WTC11 (cell line): Measurements from ENCODE around the gene SELENOP. TPM values are rescaled to one million over a fixed set of nuclear protein-coding genes. Genes with fewer than 3 reads are reported as not detected.
"Not testable (repeated sequence)": the region's sequence is repeated elsewhere in the genome, so short reads cannot be mapped to it uniquely, and the experiment has no call there.

Source experiments
- ATAC-seq: fragments of 200-7000 bp; cut with Tn5 transposase; 2 replicates; pipeline ENCODE4 v1.10.0; 2021; ENCODE audit warnings: mild to moderate bottlenecking, moderate library complexity
- CTCF ChIA-PET: fragments of 300-600 bp; sonication (Branson Sonifier 250); formaldehyde crosslinking; loops from one replicate; lab custom pipeline; 2021; ENCODE audit warnings: antibody characterized with exemption; lab: Charles Lee
- POLR2A ChIA-PET: fragments of 350-600 bp; sonication (Branson Sonifier 250); formaldehyde crosslinking; loops from one replicate; lab custom pipeline; 2021; ENCODE audit warnings: antibody characterized with exemption; lab: Charles Lee
- DNase-seq: peaks from one replicate; pipeline ENCODE4 v3.0.0; 2021; ENCODE audit warnings: low spot score
- H3K27ac Mint-ChIP-seq: 2 replicates; pipeline ENCODE4 v1.8.0; 2021; ENCODE audit warnings: mixed read lengths
- H3K27me3 Mint-ChIP-seq: 2 replicates; pipeline ENCODE4 v1.8.0; 2021; ENCODE audit warnings: low read depth, mild to moderate bottlenecking, moderate library complexity, mixed read lengths
- H3K36me3 Mint-ChIP-seq: 2 replicates; pipeline ENCODE4 v1.8.0; 2021; ENCODE audit warnings: mixed read lengths
- H3K4me1 Mint-ChIP-seq: 2 replicates; pipeline ENCODE4 v1.8.0; 2022; ENCODE audit warnings: mixed read lengths
- H3K4me3 Mint-ChIP-seq: 2 replicates; pipeline ENCODE4 v1.8.0; 2021; ENCODE audit warnings: mild to moderate bottlenecking, moderate library complexity, mixed read lengths
- H3K9me3 Mint-ChIP-seq: 2 replicates; pipeline ENCODE4 v1.8.0; 2021; ENCODE audit warnings: mixed read lengths
- HMGA2 ChIP-seq: fragments of 250-450 bp; sonication (Bioruptor Pico); IDR thresholded peaks from 2 replicates; pipeline ENCODE4 v1.4.0; 2021; ENCODE audit warnings: mild to moderate bottlenecking, moderate library complexity
- JUN ChIP-seq: sonication (generic); formaldehyde crosslinking; IDR thresholded peaks from 2 replicates; pipeline ENCODE4 v1.8.0; 2023; ENCODE audit warnings: mild to moderate bottlenecking, missing genetic modification reagents
- NFYB ChIP-seq: sonication (generic); formaldehyde crosslinking; conservative IDR thresholded peaks from 2 replicates; pipeline ENCODE4 v1.8.0; 2022; ENCODE audit warnings: low read depth, missing genetic modification reagents
- NR1H2 ChIP-seq: sonication (generic); formaldehyde crosslinking; IDR thresholded peaks from 2 replicates; pipeline ENCODE4 v1.9.0; 2021; ENCODE audit warnings: mild to moderate bottlenecking, moderate library complexity, missing genetic modification reagents
- OVOL2 ChIP-seq: fragments of 250-450 bp; sonication (Bioruptor Pico); IDR thresholded peaks from 2 replicates; pipeline ENCODE4 v1.9.0; 2021; ENCODE audit warnings: mild to moderate bottlenecking, borderline replicate concordance
- ZNF138 ChIP-seq: sonication (generic); formaldehyde crosslinking; conservative IDR thresholded peaks from 2 replicates; pipeline ENCODE4 v1.8.1; 2022; ENCODE audit warnings: mild to moderate bottlenecking, moderate library complexity, missing genetic modification reagents
- ZNF219 ChIP-seq: sonication (generic); formaldehyde crosslinking; IDR thresholded peaks from 2 replicates; pipeline ENCODE4 v1.8.0; 2023; ENCODE audit warnings: missing genetic modification reagents, mild to moderate bottlenecking, borderline replicate concordance
- ZNF317 ChIP-seq: sonication (generic); formaldehyde crosslinking; IDR thresholded peaks from 2 replicates; pipeline ENCODE4 v1.8.1; 2023; ENCODE audit warnings: low read depth, mild to moderate bottlenecking, moderate library complexity, missing genetic modification reagents, borderline replicate concordance
- ZNF671 ChIP-seq: fragments of 250-450 bp; sonication (Bioruptor Pico); IDR thresholded peaks from 2 replicates; pipeline ENCODE4 v1.8.0; 2021; ENCODE audit warnings: mild to moderate bottlenecking
- total RNA-seq: library from RNA; stranded (reverse); gene quantifications from 3 replicates; pipeline ENCODE4 v1.2.3, GENCODE V29; 2021
- TF ChIP-seq, protein P1 (sequence below): sonication (generic); formaldehyde crosslinking; conservative IDR thresholded peaks from 2 replicates; pipeline ENCODE4 v1.8.1; 2023; ENCODE audit warnings: mild to moderate bottlenecking, low read depth, missing genetic modification reagents, moderate library complexity
- TF ChIP-seq, protein P2 (sequence below): fragments of 200-600 bp; IDR thresholded peaks from 2 replicates; pipeline ENCODE4 v1.8.0; 2022; ENCODE audit warnings: antibody characterized with exemption
- TF ChIP-seq, protein P3 (sequence below): fragments of 250-450 bp; sonication (Bioruptor Pico); IDR thresholded peaks from 2 replicates; pipeline ENCODE4 v1.9.0; 2021; ENCODE audit warnings: mild to moderate bottlenecking
- TF ChIP-seq, protein P4 (sequence below): sonication (generic); formaldehyde crosslinking; IDR thresholded peaks from 2 replicates; pipeline ENCODE4 v1.8.0; 2023; ENCODE audit warnings: missing genetic modification reagents
- TF ChIP-seq, protein P5 (sequence below): sonication (generic); formaldehyde crosslinking; IDR thresholded peaks from 2 replicates; pipeline ENCODE4 v1.8.0; 2023; ENCODE audit warnings: mild to moderate bottlenecking, missing genetic modification reagents

SELENOP gene
- total RNA-seq, 1 experiment from 2014 or later, result 13.2 TPM

DNA sequence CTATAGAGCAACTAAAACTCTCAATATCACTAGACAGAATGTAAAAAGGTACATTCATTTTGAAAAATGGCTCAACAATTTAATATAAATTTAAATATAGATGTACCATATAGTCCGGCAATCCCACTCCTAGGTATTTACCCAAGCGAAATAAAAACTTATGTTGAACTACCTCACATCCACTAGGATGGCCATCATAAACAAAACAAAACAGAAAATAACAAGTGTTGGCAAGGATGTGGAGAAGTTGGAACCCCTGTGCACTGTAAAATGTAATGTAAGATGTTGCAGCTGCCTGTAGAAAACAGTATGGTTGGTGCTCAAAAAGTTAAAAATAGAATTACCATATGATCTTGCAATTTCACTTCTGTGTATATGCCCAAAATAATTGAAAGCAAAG lies 36.9 kb upstream of the SELENOP start:
- peaks cover 3% of the 10 kb centered on the region; the same call in 1 of the 2 replicates for H3K36me3 Mint-ChIP-seq
- DNase-seq (no peak), ATAC-seq (no peak)
- no peak overlapping the region for H3K4me3 Mint-ChIP-seq
- POLR2A ChIA-PET, result no interaction called here
- H3K4me1 Mint-ChIP-seq, result no peaks in the 10 kb centered on the region
- CTCF ChIA-PET, result no interaction called here
- TF ChIP-seq NFYB (CRISPR knock-in tag) (no peak), ZNF138 (CRISPR knock-in tag) (no peak), OVOL2 (CRISPR knock-in tag) (no peak), ZNF317 (CRISPR knock-in tag) (no peak), ZNF219 (CRISPR knock-in tag) (no peak), NR1H2 (CRISPR knock-in tag) (no peak), HMGA2 (CRISPR knock-in tag) (no peak), ZNF671 (no peak), JUN (no peak)
- TF ChIP-seq, protein P1, sequence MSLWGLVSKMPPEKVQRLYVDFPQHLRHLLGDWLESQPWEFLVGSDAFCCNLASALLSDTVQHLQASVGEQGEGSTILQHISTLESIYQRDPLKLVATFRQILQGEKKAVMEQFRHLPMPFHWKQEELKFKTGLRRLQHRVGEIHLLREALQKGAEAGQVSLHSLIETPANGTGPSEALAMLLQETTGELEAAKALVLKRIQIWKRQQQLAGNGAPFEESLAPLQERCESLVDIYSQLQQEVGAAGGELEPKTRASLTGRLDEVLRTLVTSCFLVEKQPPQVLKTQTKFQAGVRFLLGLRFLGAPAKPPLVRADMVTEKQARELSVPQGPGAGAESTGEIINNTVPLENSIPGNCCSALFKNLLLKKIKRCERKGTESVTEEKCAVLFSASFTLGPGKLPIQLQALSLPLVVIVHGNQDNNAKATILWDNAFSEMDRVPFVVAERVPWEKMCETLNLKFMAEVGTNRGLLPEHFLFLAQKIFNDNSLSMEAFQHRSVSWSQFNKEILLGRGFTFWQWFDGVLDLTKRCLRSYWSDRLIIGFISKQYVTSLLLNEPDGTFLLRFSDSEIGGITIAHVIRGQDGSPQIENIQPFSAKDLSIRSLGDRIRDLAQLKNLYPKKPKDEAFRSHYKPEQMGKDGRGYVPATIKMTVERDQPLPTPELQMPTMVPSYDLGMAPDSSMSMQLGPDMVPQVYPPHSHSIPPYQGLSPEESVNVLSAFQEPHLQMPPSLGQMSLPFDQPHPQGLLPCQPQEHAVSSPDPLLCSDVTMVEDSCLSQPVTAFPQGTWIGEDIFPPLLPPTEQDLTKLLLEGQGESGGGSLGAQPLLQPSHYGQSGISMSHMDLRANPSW (CRISPR knock-in tag), result no peak
- TF ChIP-seq, protein P2, sequence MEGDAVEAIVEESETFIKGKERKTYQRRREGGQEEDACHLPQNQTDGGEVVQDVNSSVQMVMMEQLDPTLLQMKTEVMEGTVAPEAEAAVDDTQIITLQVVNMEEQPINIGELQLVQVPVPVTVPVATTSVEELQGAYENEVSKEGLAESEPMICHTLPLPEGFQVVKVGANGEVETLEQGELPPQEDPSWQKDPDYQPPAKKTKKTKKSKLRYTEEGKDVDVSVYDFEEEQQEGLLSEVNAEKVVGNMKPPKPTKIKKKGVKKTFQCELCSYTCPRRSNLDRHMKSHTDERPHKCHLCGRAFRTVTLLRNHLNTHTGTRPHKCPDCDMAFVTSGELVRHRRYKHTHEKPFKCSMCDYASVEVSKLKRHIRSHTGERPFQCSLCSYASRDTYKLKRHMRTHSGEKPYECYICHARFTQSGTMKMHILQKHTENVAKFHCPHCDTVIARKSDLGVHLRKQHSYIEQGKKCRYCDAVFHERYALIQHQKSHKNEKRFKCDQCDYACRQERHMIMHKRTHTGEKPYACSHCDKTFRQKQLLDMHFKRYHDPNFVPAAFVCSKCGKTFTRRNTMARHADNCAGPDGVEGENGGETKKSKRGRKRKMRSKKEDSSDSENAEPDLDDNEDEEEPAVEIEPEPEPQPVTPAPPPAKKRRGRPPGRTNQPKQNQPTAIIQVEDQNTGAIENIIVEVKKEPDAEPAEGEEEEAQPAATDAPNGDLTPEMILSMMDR, result no peak
- TF ChIP-seq, protein P3, sequence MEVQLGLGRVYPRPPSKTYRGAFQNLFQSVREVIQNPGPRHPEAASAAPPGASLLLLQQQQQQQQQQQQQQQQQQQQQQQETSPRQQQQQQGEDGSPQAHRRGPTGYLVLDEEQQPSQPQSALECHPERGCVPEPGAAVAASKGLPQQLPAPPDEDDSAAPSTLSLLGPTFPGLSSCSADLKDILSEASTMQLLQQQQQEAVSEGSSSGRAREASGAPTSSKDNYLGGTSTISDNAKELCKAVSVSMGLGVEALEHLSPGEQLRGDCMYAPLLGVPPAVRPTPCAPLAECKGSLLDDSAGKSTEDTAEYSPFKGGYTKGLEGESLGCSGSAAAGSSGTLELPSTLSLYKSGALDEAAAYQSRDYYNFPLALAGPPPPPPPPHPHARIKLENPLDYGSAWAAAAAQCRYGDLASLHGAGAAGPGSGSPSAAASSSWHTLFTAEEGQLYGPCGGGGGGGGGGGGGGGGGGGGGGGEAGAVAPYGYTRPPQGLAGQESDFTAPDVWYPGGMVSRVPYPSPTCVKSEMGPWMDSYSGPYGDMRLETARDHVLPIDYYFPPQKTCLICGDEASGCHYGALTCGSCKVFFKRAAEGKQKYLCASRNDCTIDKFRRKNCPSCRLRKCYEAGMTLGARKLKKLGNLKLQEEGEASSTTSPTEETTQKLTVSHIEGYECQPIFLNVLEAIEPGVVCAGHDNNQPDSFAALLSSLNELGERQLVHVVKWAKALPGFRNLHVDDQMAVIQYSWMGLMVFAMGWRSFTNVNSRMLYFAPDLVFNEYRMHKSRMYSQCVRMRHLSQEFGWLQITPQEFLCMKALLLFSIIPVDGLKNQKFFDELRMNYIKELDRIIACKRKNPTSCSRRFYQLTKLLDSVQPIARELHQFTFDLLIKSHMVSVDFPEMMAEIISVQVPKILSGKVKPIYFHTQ (CRISPR knock-in tag), result no peak
- TF ChIP-seq, protein P4, sequence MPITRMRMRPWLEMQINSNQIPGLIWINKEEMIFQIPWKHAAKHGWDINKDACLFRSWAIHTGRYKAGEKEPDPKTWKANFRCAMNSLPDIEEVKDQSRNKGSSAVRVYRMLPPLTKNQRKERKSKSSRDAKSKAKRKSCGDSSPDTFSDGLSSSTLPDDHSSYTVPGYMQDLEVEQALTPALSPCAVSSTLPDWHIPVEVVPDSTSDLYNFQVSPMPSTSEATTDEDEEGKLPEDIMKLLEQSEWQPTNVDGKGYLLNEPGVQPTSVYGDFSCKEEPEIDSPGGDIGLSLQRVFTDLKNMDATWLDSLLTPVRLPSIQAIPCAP (CRISPR knock-in tag), result no peak
- TF ChIP-seq, protein P5, sequence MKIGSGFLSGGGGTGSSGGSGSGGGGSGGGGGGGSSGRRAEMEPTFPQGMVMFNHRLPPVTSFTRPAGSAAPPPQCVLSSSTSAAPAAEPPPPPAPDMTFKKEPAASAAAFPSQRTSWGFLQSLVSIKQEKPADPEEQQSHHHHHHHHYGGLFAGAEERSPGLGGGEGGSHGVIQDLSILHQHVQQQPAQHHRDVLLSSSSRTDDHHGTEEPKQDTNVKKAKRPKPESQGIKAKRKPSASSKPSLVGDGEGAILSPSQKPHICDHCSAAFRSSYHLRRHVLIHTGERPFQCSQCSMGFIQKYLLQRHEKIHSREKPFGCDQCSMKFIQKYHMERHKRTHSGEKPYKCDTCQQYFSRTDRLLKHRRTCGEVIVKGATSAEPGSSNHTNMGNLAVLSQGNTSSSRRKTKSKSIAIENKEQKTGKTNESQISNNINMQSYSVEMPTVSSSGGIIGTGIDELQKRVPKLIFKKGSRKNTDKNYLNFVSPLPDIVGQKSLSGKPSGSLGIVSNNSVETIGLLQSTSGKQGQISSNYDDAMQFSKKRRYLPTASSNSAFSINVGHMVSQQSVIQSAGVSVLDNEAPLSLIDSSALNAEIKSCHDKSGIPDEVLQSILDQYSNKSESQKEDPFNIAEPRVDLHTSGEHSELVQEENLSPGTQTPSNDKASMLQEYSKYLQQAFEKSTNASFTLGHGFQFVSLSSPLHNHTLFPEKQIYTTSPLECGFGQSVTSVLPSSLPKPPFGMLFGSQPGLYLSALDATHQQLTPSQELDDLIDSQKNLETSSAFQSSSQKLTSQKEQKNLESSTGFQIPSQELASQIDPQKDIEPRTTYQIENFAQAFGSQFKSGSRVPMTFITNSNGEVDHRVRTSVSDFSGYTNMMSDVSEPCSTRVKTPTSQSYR, result no peak
- peaks cover 13% of the 10 kb centered on the region for H3K9me3 Mint-ChIP-seq
- no peak overlapping the region for H3K27ac Mint-ChIP-seq
- H3K27me3 Mint-ChIP-seq, result no peaks in the 10 kb centered on the region

DNA sequence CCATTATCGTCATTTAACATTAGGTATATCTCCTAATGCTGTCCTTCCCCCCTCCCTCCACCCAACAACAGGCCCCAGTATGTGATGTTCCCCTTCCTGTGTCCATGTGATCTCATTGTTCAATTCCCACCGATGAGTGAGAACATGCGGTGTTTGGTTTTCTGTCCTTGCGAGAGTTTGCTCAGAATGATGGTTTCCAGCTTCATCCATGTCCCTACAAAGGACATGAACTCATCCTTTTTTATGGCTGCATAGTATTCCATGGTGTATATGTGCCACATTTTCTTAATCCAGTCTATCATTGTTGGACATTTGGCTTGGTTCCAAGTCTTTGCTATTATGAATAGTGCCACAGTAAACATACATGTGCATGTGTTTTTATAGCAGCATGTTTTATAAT lies 32.7 kb upstream of the SELENOP start:
- H3K4me1 Mint-ChIP-seq, H3K36me3 Mint-ChIP-seq, H3K27ac Mint-ChIP-seq, DNase-seq, POLR2A ChIA-PET, CTCF ChIA-PET, H3K27me3 Mint-ChIP-seq, H3K4me3 Mint-ChIP-seq, ATAC-seq: not testable (repeated sequence)
- H3K9me3 Mint-ChIP-seq, result peaks cover 23% of the 10 kb centered on the region
